ENCODE measurements around the gene ADCYAP1R1.

- TF ChIP-seq POLR2A (IDR thresholded peaks at IDR 0.05) = no peak
- no peak for TF ChIP-seq CTCF (IDR thresholded peaks at IDR 0.05)
Measured at GRCh38 chr7:31098642-31099360, 46.7 kb downstream of the ADCYAP1R1 start.
